GM18517 (cell line): ENCODE results near the gene CRISPLD2.

Experiments
- ATAC-seq: cut with Tn5 transposase; IDR thresholded peaks from one replicate; pipeline ENCODE4 v1.9.1; 2021; ENCODE audit warnings: mild to moderate bottlenecking, moderate library complexity; ENCODE audit not compliant: unreplicated experiment

The CRISPLD2 gene

GRCh38 chr16:84947996-84948850 lies 128.4 kb downstream of the CRISPLD2 start:
- ATAC-seq, result no peak

DNA sequence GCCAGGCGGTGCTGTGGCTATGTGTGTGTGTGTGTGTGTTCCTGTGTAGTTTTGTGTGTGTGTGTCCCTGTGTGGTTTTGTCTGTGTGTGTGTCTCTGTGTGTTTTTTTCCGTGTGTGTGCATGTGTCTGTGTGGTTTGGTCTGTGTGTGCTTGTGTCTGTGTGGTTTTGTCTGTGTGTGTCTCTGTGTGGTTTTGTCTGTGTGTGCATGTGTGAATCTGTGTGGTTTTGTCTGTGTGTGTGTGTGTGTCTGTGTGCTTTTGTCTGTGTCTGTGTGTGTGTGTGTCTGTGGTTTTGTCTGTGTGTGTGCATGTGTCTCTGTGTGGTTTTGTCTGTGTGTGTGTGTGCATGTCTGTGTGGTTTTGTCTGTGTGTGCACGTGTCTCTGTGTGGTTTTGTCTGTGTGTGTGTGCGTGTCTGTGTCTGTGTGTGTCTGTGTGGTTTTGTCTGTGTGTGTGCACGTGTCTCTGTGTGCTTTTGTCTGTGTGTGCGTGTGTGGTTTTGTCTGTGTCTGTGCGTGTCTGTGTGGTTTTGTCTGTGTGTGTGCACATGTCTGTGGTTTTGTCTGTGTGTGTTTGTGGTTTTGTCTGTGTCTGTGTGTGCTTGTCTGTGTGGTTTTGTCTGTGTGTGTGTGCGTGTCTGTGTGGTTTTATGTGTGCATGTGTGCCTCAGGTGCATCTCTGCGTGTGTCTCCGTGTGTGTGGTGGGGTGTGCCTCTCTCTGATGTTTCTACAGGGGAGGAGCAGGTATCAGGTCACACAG lies 129.2 kb downstream of the CRISPLD2 start:
- no peak for ATAC-seq

DNA sequence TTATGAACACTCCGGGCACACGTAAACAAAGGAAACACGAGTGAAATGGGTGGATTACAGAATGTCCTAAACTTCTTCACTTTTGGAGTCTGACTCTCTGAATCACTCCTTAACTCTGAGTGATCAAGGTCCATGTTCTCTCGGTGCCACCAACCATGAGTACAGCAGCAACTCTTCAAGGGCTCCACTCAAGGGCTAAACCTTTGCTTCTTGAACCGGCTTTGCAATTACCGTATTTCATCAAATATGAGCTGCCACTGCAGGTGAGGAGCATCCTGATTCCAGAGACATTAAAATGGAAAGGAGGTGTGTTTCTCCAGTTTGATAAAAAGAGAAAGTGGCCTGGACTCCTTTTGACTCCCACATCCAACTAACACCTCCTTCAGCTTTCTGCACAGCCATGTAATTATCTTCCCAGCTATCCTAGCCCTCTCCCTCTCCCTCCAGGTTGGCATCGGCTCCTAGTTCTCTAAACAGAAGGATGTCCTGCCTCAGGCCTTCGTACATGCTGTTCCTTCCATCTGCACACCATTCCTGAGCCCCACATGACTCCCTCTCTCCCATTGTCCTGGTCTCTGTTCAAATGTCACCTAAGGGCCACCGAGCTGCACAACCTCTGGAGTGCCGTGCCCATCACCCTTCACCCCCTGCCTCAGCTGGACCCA lies 130.1 kb downstream of the CRISPLD2 start:
- ATAC-seq, result no peak

GRCh38 chr16:84950906-84951305 lies 131.1 kb downstream of the CRISPLD2 start:
- ATAC-seq, result no peak

GRCh38 chr16:84952335-84953189 lies 132.8 kb downstream of the CRISPLD2 start:
- ATAC-seq, result no peak

- ATAC-seq, result no peak
Observed at GRCh38 chr16:84953190-84953746, 133.5 kb downstream of the CRISPLD2 start.

- ATAC-seq, result no peak
Observed at GRCh38 chr16:84955427-84955826, 135.6 kb downstream of the CRISPLD2 start.

- no peak for ATAC-seq
Observed at GRCh38 chr16:84957192-84957591, 137.4 kb downstream of the CRISPLD2 start.

GRCh38 chr16:84957792-84958191 lies 138.0 kb downstream of the CRISPLD2 start:
- ATAC-seq, result no peak
